Activated T-cell treated with anti-CD3 and anti-CD28 coated beads, Interleukin-2, amount 50 U/mL, for 24 hours (primary cell): Measurements from ENCODE around the gene ELK4.

Source experiments
- DNase-seq: peaks from one replicate; pipeline ENCODE4 v3.0.0-alpha.2; 2020
- H3K27ac Mint-ChIP-seq: 2 replicates; pipeline ENCODE4 v1.8.0; 2020; ENCODE audit warnings: mild to moderate bottlenecking, mixed read lengths
- H3K27me3 Mint-ChIP-seq: 2 replicates; pipeline ENCODE4 v1.8.0; 2020; ENCODE audit warnings: mixed read lengths
- H3K36me3 Mint-ChIP-seq: 2 replicates; pipeline ENCODE4 v1.8.0; 2020; ENCODE audit warnings: low read depth, mixed read lengths
- H3K4me1 Mint-ChIP-seq: 2 replicates; pipeline ENCODE4 v1.8.0; 2020; ENCODE audit warnings: low read depth, mixed read lengths
- H3K4me3 Mint-ChIP-seq: 2 replicates; pipeline ENCODE4 v1.8.0; 2020; ENCODE audit warnings: mild to moderate bottlenecking, moderate library complexity, mixed read lengths
- H3K9me3 Mint-ChIP-seq: 2 replicates; pipeline ENCODE4 v1.8.0; 2020; ENCODE audit warnings: mixed read lengths

ELK4 gene, protein sequence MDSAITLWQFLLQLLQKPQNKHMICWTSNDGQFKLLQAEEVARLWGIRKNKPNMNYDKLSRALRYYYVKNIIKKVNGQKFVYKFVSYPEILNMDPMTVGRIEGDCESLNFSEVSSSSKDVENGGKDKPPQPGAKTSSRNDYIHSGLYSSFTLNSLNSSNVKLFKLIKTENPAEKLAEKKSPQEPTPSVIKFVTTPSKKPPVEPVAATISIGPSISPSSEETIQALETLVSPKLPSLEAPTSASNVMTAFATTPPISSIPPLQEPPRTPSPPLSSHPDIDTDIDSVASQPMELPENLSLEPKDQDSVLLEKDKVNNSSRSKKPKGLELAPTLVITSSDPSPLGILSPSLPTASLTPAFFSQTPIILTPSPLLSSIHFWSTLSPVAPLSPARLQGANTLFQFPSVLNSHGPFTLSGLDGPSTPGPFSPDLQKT

DNA sequence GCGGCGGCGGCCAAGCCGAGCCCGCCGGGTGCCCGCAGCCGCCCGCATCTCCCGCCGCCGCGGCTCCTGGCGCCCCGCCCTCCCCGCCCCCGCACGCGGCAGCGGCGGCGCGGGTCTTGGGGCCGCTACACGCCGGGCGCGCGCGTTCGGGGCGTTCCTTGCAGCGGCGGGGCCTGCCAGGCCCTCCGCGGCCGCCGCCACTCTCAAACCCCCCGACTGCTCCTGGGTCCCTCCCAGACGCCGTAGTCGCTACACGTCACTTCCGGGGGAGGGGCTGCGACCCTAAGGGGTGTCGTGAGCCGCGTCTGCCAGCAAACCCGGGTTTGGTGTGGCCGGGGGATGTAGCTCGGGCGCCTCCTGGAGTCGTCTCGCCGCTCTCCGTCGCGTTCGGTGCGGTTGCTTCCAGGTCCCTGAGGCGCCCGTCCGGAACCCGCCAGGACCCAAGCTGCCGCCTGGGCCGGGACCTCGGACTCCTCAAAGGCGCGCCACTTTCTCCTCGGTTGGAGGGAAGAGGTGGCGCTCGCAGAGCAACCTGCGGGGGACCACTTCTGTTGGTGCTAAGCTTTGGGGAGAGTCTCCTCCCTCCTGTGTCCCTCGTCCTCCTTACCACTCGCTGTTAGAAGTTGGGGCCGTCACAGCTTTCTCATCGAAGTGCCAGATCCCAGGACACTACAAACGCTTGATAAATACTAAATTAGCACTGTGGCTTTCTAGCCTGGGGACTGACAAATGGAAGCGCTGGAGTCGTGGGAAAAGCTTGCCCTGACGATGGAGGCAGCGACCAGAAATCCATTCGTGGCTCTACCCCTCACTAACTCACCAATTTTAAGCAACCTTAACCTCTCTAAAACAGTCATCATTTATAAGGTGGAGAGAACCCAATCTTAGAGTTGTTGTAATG is at the start of gene ELK4:
ELK4 (minus strand) TSS at position 244 of the 901 bp plus-strand sequence. CDS start 8,129 bp downstream, outside the sequence.
- H3K4me1 Mint-ChIP-seq = peaks cover 40% of the 10 kb centered on the region
- peak within 1 kb of the TSS; percentile 98 for H3K27ac Mint-ChIP-seq
- H3K36me3 Mint-ChIP-seq = peaks cover 31% of the 10 kb centered on the region
- no peaks in the 10 kb centered on the region for H3K27me3 Mint-ChIP-seq
- H3K4me3 Mint-ChIP-seq = peak within 1 kb of the TSS; percentile 83
- peak; percentile 100 for DNase-seq
- no peaks in the 10 kb centered on the region for H3K9me3 Mint-ChIP-seq

DNA sequence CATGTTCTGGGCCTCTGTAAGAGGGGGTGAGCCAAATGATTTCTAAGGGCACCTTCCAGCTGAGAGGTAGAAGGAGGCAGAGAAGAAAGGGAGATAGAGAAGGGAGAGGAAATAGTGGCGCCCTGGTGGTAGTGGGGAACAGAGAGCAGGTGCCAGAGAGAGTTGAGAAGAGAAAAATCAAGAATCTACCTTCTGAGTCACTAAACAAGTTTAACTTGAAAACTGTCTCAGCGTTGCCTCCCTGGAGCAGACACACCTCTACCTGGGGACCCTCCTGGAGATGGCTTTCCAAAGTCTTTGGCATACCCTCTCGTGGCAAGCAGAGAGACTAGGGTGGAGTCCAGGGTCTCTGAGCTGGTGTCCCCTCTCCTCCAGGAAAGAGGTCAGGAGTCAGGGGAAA is 49.6 kb upstream of the ELK4 start:
- peak overlapping the region; percentile 74 for H3K4me3 Mint-ChIP-seq
- H3K27me3 Mint-ChIP-seq = peaks cover 22% of the 10 kb centered on the region
- no peaks in the 10 kb centered on the region for H3K9me3 Mint-ChIP-seq
- H3K4me1 Mint-ChIP-seq = peaks cover 12% of the 10 kb centered on the region
- DNase-seq = no peak
- no peak overlapping the region for H3K27ac Mint-ChIP-seq
- no peaks in the 10 kb centered on the region for H3K36me3 Mint-ChIP-seq

DNA sequence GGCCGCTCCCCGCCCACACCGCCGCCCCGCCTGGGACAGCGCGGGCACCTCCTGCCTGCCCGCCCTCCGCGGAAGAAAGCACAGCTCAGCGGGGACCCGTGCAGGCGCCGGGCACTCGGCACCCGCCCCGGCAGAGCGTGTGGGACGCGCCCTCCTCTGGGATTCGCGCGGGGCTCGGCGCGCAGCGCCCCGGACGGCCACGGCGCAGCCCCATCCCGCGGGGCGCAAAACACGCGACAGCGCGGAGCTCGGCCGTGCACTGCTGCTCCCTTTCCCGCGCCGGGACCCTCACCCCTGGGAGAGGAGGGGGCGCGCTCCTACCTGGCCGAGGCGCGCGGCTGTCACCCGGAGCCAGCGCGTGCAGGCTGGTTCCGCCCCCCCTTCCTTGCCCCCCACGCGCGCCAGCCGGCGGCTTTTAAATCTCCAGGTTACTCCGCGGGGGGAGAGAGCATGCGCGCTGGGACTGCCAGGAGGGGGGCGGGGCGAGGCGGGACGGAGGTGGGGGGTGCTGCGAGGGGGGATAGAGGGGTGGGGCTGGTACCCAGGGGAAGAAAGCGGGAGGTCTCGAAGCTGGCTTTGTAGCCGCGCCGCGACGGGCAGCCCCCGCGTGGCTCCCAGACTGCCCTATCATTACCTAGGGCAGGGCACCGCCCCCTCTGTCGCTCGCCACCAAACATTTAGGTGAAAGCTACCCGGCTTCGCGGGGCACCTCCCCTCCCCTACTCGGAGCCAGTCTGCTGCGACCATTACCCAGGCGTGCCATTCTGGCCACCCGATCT is 48.5 kb upstream of the ELK4 start, which contains the start of gene SLC45A3:
SLC45A3 (minus strand) TSS at position 437 of the 779 bp plus-strand sequence. CDS start 15,853 bp downstream, outside the sequence.
- Mint-ChIP-seq H3K4me1 (peaks cover 12% of the 10 kb centered on the region), H3K9me3 (no peaks in the 10 kb centered on the region), H3K27me3 (peaks cover 32% of the 10 kb centered on the region), H3K4me3 (peak within 1 kb of the TSS; percentile 76), H3K27ac (peak within 1 kb of the TSS; percentile 14), H3K36me3 (no peaks in the 10 kb centered on the region)
- DNase-seq = peak; percentile 67

DNA sequence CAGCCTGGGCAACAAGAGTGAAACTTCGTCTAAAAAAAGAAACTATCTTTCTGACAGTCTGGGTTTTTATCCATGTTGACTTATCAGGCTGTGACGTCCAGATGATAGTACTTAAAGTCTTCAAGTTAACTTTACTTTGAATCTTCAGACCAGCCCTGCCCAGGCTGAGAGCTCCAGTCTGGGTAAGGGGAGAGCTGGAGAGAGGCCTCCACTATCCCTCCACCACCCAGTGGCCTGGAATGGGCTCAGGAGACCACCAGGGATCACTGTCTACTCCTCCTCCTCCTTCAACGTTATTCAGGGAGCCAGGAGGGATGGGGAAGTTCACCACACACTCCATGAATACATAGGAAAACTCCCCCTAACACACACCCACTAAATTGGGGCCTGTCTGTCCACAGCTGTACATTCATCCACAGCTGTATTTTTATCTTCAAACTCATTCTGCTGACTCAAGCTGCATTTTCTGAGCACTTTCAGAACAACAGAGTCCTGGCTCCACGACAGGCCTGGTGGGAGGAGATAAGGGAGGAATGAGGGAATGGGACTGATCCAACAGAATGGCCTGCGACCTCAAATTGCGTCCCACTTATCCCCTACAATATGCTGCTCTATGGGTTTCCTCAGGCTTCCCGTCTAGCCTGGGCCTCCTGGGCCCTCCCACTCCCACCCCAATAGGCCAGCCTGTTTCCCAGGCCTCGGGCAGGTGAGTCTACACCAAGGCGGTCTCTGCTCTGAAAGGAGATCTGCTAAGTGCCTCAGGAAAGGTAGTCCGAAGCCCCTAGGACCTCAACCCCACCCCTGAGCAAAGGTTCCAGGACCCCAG is 46.7 kb upstream of the ELK4 start:
- Mint-ChIP-seq H3K4me3 (peak overlapping the region; percentile 76), H3K27me3 (peaks cover 32% of the 10 kb centered on the region), H3K27ac (no peak overlapping the region), H3K4me1 (peaks cover 12% of the 10 kb centered on the region), H3K9me3 (no peaks in the 10 kb centered on the region), H3K36me3 (no peaks in the 10 kb centered on the region)
- no peak for DNase-seq

DNA sequence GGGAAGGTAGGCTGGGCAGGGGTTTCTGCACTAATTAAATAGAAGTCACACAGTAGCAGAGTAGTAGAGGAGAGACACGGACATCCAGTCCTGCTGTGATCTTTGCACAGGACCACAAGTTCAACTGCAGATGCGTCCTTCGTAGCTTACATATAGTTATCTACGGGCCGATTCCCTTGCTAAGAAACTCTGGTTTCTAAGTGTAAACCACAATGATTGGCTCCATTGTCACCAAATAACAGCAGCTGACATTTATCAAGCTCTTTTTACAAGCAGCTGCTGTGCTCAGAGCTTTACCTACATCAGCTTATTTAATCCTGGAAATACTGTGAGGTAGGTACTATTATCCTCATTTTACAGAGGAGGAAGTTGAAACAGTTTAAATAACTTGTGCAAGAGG is 45.4 kb upstream of the ELK4 start:
- DNase-seq = no peak
- Mint-ChIP-seq H3K27ac (no peak overlapping the region), H3K9me3 (no peaks in the 10 kb centered on the region), H3K36me3 (no peaks in the 10 kb centered on the region), H3K4me3 (no peak overlapping the region), H3K4me1 (peaks cover 12% of the 10 kb centered on the region), H3K27me3 (peaks cover 38% of the 10 kb centered on the region)

DNA sequence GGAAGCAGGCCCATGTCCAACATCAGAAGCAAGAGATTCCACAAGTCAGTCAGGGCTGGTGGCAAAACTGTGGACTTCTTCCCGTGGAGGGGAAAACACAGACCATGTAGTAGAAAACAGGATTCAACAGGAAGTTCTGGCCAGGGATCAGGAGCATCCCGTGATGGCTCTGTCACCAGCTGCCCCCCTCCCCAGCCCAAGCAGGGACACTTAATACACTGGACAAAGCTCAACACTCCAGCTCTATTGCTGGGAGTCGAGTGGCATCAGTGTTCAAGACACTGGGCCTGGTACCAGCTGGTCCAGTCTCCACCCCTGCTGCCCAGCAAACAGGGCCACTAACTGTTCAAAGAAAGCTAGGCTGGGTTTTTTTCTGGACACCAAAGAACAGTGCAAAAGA is 44.8 kb upstream of the ELK4 start:
- Mint-ChIP-seq H3K9me3 (no peaks in the 10 kb centered on the region), H3K27me3 (peaks cover 36% of the 10 kb centered on the region), H3K36me3 (no peaks in the 10 kb centered on the region), H3K4me3 (no peak overlapping the region), H3K27ac (no peak overlapping the region), H3K4me1 (peaks cover 12% of the 10 kb centered on the region)
- DNase-seq = no peak

DNA sequence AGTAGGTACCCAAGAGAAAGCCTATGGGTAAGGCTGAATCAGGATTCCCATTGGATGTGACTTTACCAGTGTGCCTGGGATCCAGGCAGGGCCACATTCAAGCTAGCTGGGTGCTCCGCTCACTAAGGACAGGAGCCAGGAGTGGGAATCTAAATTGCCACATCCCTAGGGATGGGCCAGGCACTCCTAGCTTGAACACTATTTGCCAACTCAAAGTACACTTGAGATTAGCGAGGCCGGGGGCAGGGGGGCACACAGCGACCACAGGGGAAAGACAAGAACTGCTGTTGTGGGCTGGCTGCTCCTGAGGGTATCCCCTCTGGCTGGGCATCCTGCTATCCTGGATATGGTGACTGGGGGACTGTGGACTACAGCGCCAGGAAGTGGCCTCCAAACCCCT is 44.2 kb upstream of the ELK4 start:
- H3K27ac Mint-ChIP-seq = no peak overlapping the region
- H3K27me3 Mint-ChIP-seq = peaks cover 30% of the 10 kb centered on the region
- H3K9me3 Mint-ChIP-seq = no peaks in the 10 kb centered on the region
- no peak for DNase-seq
- H3K36me3 Mint-ChIP-seq = no peaks in the 10 kb centered on the region
- peaks cover 12% of the 10 kb centered on the region for H3K4me1 Mint-ChIP-seq
- no peak overlapping the region for H3K4me3 Mint-ChIP-seq

DNA sequence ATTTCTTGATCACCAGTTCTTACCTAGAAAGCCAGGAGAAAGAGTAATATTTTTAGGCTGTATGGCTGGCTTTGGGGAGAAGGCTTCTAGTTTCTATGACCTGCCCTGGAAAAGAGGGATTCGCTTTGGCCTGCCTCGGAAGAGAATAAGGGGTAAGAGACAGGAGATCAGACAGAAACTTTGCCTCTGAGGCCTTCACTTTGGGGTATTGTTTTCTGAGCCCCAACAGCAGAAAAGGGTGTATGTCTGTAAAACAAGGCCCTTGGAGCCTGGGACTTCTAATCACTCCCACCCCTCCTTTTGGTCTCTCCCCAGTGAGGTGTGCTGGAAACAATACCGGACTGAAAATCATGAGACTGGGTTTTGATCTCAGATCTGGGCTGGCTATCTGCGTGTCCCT is 43.4 kb upstream of the ELK4 start:
- H3K27ac Mint-ChIP-seq = no peak overlapping the region
- H3K4me1 Mint-ChIP-seq = peaks cover 7% of the 10 kb centered on the region
- H3K27me3 Mint-ChIP-seq = peaks cover 25% of the 10 kb centered on the region
- H3K36me3 Mint-ChIP-seq = no peaks in the 10 kb centered on the region
- H3K9me3 Mint-ChIP-seq = no peaks in the 10 kb centered on the region
- DNase-seq = no peak
- H3K4me3 Mint-ChIP-seq = no peak overlapping the region

DNA sequence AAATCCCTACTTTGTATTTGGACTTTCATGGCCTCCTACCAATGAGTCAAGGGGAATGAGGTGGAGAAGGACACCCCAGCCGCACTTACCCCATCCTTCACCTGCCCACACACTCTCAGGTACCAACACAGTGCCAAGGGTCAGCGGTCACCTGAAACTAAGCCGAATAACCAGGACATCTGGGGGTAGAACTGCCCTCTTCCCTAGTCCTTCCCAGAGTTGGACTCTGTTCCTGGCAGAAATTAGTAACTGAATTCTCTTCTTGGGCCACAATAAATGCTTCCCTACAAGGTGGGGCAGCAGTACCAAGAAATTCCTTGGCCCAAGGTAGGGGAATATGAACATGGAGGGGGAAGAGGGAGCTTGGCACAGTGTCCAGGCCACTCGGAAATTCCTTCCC is 41.2 kb upstream of the ELK4 start:
- Mint-ChIP-seq H3K9me3 (no peaks in the 10 kb centered on the region), H3K27me3 (peaks cover 32% of the 10 kb centered on the region), H3K4me3 (no peak overlapping the region), H3K36me3 (no peaks in the 10 kb centered on the region), H3K27ac (no peak overlapping the region), H3K4me1 (no peaks in the 10 kb centered on the region)
- DNase-seq = no peak

DNA sequence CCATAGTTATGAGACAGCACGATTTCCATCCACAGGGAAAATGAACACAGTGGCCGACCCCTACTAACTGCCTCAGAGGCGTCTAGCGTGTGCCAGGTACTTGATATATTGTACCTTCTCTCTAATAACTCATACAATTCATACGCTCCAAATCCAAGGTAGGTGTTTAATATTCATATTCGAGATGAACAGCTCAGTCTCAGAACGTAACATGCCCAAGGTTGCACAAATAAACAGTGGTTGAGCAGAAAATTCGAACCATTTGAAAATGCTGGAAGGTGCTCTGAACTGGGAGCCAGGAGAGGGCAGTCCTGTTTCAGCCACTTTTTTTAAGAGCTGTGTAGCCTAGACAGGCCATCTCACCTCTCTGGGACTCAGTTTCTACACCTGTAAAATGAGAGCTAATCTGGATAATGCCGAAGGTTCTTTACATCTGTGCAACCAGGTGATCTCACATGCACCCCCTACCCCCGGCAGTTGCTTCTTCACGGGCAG is 40.6 kb upstream of the ELK4 start:
- H3K4me1 Mint-ChIP-seq = no peaks in the 10 kb centered on the region
- H3K9me3 Mint-ChIP-seq = no peaks in the 10 kb centered on the region
- H3K36me3 Mint-ChIP-seq = no peaks in the 10 kb centered on the region

DNA sequence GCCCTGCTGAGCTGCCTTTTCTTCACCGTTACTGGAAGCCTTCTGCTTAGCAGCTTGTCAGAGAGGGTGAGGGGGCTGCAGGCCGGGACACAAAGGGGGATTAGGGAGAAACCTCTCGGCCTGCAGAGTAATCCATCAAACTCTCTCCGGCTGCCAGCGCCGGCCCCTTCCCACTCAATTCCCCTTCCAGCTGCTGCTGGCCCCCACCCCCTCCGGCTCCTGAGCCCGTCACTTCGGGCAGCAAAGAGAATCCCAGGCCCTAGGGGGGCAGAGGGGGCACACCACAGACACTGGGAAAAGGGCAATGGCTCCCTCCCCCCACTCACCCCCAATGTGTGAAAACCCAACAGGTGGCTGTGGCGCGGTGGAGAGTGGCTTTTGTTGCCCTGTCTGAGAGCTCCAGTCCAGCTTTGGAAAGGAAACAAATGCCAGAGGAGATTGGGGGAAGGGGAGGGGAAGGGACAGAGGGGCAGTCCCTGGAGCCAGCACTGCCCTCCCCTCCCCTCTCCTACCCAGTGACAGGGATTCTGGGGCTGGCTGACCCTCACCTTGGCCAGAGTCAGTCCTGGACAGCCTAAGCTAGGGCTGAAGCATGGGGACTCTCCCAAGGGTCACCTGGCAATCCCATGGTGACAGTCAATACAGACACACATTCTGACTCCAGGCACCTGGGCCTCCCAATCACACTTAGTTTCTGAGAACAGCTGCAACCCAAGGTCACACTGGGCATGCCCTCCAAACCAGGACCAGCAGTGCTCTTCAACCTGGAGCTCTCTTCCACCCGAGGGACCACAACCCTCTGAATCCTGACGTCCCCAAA is 39.0 kb upstream of the ELK4 start:
- DNase-seq = no peak
- Mint-ChIP-seq H3K4me1 (no peaks in the 10 kb centered on the region), H3K9me3 (no peaks in the 10 kb centered on the region), H3K36me3 (no peaks in the 10 kb centered on the region), H3K27ac (no peak overlapping the region), H3K27me3 (peaks cover 28% of the 10 kb centered on the region), H3K4me3 (no peak overlapping the region)

More for the DNA sequence above, 40.6 kb upstream of the ELK4 start:
- Mint-ChIP-seq H3K4me3 (no peak overlapping the region), H3K27me3 (peaks cover 33% of the 10 kb centered on the region), H3K27ac (no peak overlapping the region)
- DNase-seq = no peak

DNA sequence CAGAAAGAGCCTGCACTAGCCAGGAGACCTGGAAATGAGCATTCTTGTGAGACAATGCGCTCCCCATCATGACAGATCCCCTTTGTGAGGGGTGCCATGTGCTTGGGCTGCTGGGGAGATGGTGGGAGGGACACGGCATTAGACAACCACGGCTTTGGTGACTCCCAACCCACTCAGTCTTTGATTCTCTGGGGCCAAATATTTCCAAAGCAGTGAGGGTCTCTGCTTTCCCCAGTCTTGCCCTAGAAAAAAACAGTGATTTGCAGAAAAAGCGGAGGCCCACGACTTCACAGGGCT is 38.3 kb upstream of the ELK4 start:
- H3K27ac Mint-ChIP-seq = no peak overlapping the region
- no peaks in the 10 kb centered on the region for H3K36me3 Mint-ChIP-seq
- no peaks in the 10 kb centered on the region for H3K4me1 Mint-ChIP-seq
- no peak for DNase-seq
- H3K4me3 Mint-ChIP-seq = no peak overlapping the region
- no peaks in the 10 kb centered on the region for H3K9me3 Mint-ChIP-seq
- H3K27me3 Mint-ChIP-seq = peaks cover 23% of the 10 kb centered on the region
